Jurkat, Clone E6-1 (cell line): ENCODE measurements around the gene PPM1D. TPM values are rescaled to one million over a fixed set of nuclear protein-coding genes. Genes with fewer than 3 reads are reported as not detected.
A peak's percentile ranks its signal among the peaks of the same experiment; 100 is the strongest.
"Not testable (repeated sequence)": the region's sequence is repeated elsewhere in the genome, so short reads cannot be mapped to it uniquely, and the experiment has no call there.

Experiments used
- DNase-seq: peaks from one replicate; pipeline ENCODE4 v3.0.0-alpha.2; 2011; ENCODE audit warnings: low read depth, low spot score
- H3K4me3 ChIP-seq: 2 replicates; pipeline ENCODE4 v1.5.1; 2011; ENCODE audit warnings: mild to moderate bottlenecking, low read length, control low read depth, moderate library complexity
- polyA plus RNA-seq: library from polyadenylated mRNA; unstranded; fragments of >200 nt; gene quantifications from one replicate; pipeline ENCODE4 v1.2.1, GENCODE V29; 2012; ENCODE audit warnings: missing spikeins; ENCODE audit not compliant: insufficient read length, insufficient read depth

PPM1D gene
- 10.9 TPM for polyA plus RNA-seq

DNA sequence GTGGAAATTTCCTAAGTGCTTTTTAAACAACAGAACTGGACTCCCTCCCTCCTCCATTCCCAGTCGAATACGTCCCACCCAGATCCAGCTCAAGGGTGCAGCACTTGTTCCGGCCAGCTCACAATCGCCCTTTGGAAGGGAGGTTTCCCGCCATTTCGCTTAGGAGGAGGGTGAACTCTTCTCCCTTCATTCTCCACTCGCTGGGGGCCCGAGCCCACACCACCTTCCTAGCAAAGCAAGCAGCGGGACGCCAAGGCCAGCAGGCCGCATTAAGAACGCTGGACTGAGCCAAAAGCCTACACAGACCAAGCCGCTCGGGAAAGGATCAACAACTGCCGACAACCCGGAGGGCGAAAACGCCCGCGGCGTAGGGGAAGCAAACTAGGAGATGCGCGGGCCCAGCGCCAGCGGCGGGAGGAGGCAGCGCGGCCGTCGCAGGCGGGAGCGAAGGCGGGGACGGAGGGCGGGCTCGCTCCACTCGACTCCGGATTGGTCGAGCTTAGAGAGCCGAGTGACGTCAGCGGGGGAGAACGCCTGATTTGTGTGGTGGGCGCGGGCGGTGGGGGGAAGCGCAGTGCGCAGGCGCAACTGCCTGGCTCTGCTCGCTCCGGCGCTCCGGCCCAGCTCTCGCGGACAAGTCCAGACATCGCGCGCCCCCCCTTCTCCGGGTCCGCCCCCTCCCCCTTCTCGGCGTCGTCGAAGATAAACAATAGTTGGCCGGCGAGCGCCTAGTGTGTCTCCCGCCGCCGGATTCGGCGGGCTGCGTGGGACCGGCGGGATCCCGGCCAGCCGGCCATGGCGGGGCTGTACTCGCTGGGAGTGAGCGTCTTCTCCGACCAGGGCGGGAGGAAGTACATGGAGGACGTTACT lies at the start of gene PPM1D:
Gene PPM1D (plus strand): TSS at position 574 of the 870 bp plus-strand sequence. CDS start 222 bp downstream, at position 796.
- peak within 1 kb of the TSS; percentile 73 for H3K4me3 ChIP-seq

DNA sequence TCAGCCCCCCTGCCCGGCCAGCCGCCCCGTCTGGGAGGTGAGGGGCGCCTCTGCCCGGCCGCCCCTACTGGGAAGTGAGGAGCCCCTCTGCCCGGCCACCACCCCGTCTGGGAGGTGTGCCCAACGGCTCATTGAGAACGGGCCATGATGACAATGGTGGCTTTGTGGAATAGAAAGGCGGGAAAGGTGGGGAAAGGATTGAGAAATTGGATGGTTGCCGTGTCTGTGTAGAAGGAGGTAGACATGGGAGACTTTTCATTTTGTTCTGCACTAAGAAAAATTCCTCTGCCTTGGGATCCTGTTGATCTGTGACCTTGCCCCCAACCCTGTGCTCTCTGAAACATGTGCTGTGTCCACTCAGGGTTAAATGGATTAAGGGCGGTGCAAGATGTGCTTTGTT lies 47.7 kb upstream of the PPM1D start:
- not testable (repeated sequence) for DNase-seq

More for the DNA sequence above, at the start of gene PPM1D:
- DNase-seq: peak; percentile 95

DNA sequence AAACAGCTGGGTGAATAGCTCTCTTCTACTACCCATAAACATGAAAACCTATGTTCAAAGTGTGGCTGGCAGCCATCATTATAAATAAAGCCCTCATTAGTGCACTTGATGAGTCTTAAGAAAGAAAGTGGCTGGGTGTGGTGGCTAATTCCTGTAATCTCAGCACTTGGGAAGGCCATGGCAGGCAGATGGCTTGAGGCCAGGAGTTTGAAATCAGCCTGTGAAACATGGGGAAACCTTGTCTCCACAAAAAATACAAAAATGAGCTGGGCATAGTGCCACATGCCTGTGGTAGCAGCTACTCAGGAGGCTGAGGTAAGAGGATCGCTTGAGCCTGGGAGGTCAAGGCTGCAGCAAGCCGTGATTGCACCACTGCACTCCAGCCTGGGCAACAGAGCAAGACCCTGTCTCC lies 45.6 kb upstream of the PPM1D start:
- no peak overlapping the region for H3K4me3 ChIP-seq
- DNase-seq: no peak

More for the DNA sequence above, 47.7 kb upstream of the PPM1D start:
- H3K4me3 ChIP-seq: not testable (repeated sequence)

DNA sequence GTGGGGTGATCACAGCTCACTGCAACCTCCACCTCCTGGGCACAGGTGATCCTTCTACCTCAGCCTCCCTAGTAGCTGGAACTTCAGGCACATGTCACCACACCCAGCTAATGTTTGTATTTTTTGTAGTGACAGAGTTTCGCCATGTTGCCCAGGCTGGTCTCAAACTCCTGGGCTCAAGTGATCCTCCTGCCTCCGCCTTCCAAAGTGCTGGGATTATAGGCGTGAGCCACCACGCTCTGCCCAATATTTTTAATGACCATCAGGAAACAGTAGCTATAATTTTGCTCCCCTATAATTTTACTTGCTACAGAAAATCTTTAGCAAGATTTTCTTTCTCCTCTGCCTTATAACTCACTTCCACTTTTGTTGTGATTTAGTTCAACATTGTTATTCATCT lies 44.2 kb upstream of the PPM1D start:
- DNase-seq: no peak
- H3K4me3 ChIP-seq: no peak overlapping the region

DNA sequence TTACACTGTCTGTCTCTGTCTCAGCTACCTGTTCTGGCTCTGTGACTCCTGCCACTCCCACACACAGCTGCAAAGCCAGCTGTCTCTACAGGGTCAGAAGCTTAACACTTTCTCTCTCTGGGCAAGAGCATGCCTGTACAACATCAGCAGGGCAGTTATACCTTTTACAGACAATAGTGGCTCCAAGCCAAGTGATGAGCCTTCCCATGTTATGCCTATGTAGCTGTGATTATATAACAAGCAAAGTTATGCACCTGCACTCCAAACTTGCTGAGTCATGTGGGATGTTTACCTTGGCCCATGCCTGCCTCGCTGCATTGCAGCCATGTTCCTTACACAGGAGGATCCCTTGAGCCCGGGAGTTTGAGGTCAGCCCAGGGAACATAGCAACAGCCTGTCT lies 42.2 kb upstream of the PPM1D start:
- H3K4me3 ChIP-seq: no peak overlapping the region
- DNase-seq: peak; percentile 14

DNA sequence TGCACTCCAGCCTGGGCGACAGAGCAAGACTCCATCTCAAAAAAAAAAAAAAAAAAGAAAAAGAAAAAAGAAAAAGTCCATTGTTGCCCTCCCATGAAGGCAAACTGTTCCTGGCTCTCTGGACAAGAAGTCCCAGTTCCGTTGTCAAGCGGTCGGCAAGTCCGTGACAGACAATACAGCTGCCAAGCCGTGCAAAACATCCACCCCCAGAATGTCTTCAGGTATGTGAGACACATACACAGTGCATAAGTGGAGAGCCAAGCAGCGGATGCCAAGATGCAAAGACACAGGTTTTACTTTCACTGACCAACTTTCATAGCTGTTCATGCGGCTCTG lies 40.4 kb upstream of the PPM1D start:
- no peak overlapping the region for H3K4me3 ChIP-seq
- DNase-seq: no peak

DNA sequence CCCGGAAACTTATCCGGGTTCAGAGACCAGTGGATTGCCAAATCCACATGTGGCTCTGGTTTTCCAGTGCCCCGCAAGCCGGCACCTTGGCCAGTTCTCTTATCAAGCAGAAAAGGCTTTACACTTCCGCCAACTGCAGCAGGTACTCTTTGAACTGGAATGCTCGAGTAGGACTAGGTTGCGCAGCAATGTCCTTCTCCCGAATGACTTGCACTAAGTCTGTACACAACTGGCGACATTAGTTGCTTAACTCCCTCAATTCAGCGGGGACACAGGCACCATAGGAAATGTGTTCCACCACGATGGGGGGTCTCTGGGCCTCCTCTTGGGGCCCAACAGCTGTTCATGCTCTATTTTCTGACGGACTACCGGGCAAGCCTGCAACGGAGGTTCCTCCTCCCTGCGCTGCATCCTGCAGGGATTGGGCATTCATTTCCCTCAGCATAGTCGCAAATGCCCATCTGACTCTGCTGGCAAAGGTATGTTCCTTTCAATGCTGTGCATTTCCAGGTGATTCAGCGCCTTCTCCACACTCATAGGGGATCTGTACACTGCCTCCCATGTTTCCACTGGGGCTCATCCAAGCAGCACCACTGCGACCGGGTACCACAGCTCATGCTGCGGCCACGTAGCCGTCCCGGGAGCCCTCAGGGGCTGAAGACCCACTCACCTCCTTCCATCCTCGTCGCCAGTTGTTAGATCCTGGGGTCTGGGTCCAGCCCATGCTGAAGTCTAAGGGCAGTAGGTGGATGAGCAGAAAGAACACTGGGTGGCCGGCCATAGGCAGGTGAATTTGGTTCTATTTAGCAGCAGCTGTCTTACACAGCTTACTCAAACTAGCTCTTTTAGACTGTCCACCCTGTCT lies 39.8 kb upstream of the PPM1D start:
- DNase-seq: no peak
- H3K4me3 ChIP-seq: no peak overlapping the region

DNA sequence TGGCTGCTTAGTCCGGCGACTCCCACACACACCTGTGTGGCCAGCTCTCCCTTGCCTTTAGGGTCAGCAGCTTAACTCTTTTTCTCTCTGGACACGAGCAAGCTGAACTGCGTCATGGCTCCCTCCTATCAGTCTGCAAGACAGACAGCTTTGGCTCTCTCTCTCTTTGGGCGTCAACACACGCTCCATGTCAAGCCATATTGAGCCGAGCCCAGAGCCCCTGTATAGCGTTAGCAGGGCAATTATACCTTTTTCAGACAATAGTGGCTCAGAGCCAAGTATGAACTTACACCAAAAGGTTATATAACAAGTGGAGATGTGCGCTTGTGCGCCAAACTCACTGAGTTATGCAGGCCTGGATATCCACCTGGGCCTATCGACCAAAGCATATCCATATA lies 39.1 kb upstream of the PPM1D start:
- DNase-seq: no peak
- no peak overlapping the region for H3K4me3 ChIP-seq

DNA sequence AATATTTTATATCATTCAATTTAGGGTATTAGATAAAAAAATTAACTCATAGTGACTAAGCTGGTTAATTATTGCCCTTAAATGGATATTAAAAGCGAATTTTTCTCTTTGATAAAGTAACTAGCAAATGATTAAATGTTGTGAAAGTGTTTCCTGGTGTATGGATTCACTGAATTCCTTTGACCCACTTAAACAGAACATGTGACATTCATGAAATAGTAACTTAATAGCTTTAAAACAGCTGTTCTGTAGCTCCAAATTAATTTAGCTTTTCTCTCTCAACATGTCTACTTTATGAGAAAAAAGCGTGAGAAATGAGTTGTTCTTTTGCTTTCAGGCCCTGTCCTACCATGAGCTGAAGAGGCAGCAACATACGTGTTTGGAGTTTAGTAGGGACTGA lies 37.6 kb upstream of the PPM1D start:
- no peak overlapping the region for H3K4me3 ChIP-seq
- DNase-seq: no peak

DNA sequence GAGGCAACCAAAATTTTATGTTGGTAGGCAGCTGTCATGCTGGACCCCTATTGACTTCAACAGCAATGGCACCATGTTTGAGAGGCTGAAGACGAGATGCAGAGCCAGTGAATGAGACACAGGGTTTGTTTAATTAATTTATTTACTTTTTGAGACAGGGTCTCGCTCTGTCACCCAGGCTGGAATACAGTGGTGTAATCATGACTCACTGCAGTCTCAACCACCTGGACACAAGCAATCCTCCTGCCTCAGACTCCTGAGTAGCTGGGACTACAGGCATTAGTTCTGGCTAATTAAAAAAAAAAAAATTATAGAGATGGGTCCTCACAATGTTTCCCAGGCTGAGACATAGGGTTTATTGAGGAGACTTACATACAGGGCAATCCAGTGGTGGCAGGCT lies 36.2 kb upstream of the PPM1D start:
- no peak for DNase-seq

DNA sequence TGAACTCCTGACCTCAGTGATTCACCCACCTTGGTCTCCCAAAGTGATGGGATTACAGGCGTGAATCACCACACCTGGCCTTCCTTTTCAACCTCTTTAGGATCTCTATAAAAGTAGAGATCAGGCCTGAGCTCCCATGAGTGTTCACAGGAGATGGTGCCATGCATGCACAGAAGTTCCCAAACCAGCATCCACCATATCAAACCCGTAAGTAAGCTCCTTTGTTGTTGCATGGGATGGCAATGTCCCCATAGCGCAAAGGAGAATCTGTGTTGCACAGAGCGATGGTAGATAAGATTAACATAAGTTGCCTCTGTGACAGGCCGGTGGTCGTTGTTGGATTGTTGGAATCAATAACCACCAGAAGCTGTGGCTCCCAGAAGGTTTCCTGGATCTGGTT lies 34.8 kb upstream of the PPM1D start:
- no peak for DNase-seq
- H3K4me3 ChIP-seq: no peak overlapping the region

More for the DNA sequence above, 36.2 kb upstream of the PPM1D start:
- no peak overlapping the region for H3K4me3 ChIP-seq

DNA sequence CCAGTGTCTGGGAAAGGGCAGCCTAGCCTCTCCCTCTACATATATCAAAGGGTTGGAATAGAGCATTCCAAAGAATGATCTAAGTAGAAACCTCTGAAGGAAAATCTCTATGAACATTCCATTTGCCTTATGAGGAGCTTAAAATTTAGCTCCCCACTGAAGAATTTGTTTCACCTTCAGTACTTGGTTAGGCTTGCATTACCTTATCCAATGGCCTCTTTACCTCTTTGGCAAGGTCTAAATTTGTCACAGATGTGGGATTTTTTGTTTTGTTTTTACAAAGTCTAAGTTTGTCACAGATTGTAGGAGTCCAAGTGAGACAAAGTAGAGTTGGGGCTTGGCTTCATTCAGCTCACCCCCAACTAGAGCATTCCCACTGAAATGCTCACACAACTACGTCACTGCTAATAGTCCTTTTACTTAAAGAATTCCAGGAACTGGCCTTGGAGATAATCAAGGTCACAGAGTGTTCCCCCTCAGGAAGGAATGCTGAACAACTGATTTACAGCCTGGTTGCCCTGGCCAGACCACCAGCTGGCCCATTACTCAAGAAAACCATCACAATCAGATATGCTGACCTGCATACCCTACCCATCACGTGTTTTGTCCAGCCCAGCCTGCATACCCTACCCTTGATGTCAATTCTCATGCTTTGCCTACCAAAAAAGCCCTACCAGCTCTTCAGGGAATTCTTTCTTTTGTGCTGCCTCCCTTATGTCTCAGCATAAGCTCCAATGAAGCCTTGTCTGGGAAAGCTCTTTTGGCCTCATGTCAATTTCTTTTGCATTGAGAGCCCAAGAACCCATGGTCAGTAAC lies 26.5 kb upstream of the PPM1D start:
- no peak overlapping the region for H3K4me3 ChIP-seq
- no peak for DNase-seq

DNA sequence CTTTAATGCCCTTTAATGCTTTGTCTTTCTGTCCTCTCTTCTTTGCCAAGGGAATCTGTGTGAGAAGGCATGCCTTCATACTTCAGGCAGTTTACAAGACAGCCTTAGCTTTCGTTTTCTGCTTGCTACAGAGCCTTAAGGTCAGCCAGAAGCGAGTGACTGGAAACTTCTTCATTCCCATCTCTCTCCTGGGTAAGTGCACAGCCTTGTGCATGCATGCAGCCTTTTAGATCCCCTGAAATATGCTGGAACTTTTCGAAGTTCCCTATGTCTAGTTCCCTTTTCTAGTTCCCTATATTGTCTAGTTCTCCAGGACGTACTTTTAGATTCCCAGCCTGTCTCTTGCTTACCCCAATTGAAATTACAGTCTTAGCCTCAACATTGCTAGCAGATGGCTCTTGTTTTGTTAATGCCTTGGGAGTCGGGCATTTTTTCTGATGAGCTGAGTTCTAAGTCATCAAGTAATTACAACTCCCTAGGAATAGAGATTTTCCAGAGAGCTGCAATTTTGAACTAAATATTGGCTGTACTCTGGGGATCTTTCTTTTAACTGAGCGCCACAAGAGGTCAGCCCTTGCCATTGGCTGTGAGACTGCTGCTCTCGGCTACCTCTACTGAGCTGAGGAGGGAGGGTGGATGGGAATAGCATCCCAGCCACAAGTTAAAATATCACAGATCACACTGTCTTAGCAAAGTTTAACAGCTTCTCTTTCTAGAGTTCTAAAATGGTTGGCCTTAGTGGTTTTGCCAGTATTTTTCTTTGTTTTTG lies 22.7 kb upstream of the PPM1D start:
- no peak overlapping the region for H3K4me3 ChIP-seq
- DNase-seq: no peak

DNA sequence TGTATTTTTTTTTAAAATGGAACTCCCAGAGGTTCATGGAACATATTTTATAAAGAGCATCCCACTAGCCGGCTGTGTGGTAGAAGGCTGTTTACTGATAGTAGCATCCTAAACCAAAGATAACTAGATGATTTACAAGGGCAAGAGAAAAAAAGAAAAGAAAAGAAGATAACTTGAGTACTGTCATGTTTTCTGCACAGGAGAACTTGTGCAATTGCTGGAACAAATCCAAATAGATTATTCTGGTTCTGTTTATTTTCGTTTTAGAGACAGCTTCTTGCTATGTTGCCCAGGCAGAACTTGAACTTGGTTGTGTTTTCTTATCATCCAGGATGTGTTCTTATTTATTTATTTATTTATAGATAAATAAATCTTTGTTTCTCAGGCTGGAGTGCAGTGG lies 20.9 kb upstream of the PPM1D start:
- no peak for DNase-seq
- H3K4me3 ChIP-seq: no peak overlapping the region

DNA sequence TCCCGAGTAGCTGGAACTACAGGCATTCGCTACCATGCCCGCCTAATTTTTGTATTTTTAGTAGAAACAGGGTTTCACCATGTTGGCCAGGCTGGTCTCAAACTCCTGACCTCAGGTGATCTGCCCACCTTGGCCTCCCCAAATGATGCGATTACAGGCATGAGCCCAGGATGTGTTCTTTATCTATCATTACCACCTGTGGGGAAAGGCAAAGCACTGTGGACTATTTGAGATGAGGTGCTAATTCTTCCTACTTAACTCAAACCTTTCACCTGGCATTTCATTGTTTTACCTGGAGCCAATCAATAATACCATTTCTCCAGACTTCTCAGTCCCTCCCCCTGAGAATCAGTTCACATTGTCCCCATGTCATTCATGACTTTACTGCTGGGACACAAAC lies 20.4 kb upstream of the PPM1D start:
- DNase-seq: no peak
- H3K4me3 ChIP-seq: no peak overlapping the region

DNA sequence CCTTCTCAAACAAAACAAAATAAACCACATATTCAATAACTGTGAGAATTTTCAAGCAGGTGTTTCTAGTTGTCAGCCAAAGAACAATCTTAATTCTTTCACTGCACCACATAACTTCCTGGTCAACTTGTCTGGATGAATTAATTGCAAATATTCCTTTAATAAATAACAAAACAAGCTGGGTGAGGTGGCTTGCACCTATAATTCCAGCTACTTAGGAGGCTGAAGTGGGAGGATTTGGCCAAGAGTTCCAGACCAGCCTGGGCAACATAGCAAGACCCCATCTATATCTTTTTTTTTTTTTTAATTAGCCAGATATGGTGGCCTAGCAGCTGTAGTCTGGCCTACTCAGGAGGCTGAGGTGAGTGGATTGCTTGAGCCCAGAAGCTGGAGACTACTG lies 17.0 kb upstream of the PPM1D start:
- DNase-seq: no peak
- H3K4me3 ChIP-seq: no peak overlapping the region

DNA sequence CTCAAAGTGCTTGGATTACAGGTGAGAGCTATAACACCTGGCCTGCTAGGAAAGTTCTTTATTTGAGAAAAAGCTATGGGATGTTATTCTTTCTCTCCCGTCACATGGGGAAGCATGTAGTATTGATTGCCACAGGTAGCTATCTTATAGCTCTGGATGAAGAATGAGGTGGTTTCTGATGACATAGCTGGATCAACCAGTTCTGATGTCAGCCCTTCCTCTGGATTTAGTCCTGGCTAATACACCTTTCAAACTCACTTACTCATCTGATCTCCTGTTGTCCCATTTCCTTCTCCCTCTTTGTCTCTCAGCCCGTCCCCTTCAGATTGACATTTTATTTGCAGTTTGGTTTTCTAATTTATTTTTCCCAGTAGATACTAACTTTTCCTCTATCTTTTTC lies 14.1 kb upstream of the PPM1D start:
- H3K4me3 ChIP-seq: no peak overlapping the region
- DNase-seq: no peak

DNA sequence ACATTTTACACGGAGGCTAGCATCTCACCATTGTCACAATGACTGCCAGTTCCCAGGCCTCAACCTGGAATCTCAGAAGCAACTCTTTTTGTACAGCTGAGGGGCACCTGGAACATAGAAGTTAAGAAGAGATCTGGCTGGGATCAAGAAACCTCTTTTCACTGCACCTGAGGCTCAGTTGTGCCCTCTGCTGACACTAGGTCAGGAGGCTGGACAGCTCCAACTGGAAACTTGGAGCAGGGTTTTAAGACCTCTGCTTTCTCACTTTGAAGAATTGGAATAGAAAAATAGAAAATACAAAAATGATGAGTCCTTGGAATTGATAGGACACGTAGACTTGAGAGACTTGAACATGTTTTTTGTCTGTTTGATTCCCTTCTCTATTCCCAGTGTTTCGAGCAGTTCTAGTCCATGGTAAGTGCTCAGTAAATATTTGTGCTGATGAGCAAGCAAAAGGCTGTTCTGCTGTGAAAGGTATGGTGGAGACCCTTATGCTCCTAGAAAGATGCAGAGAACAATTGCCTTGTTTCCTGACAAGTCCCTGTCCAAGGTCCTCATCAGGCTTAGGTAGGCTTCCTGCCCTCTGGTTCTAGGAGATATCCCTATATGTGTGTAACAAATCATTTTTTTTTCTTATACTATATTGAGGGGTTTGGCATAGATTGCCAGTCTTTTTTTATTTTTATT lies 13.6 kb upstream of the PPM1D start:
- no peak for DNase-seq

More for the DNA sequence above, 13.6 kb upstream of the PPM1D start:
- no peak overlapping the region for H3K4me3 ChIP-seq
